Esophagus muscularis mucosa (tissue), 4 donors: Measurements from ENCODE around the gene ZDHHC22.

ENCODE experiments used
- CTCF ChIP-seq, 3 experiments: fragments of 200-600 bp in 2 of 3; fragments of 450-650 bp in 1 of 3; sonication (generic) in 2 of 3; IDR thresholded peaks; one replicate each; pipeline ENCODE4 v1.5.1; 2017 to 2019; ENCODE audit warnings: antibody characterized with exemption in 3 of 3, mild to moderate bottlenecking in 2 of 3, moderate library complexity in 1 of 3
- EP300 ChIP-seq: sonication (generic); formaldehyde crosslinking; IDR thresholded peaks from one replicate; pipeline ENCODE4 v1.6.1; 2017; ENCODE audit warnings: antibody characterized with exemption
- POLR2A ChIP-seq: fragments of 450-650 bp; IDR thresholded peaks from one replicate; pipeline ENCODE4 v1.6.1; 2017; ENCODE audit warnings: antibody characterized with exemption, moderate library complexity, mild to moderate bottlenecking, low read depth

DNA sequence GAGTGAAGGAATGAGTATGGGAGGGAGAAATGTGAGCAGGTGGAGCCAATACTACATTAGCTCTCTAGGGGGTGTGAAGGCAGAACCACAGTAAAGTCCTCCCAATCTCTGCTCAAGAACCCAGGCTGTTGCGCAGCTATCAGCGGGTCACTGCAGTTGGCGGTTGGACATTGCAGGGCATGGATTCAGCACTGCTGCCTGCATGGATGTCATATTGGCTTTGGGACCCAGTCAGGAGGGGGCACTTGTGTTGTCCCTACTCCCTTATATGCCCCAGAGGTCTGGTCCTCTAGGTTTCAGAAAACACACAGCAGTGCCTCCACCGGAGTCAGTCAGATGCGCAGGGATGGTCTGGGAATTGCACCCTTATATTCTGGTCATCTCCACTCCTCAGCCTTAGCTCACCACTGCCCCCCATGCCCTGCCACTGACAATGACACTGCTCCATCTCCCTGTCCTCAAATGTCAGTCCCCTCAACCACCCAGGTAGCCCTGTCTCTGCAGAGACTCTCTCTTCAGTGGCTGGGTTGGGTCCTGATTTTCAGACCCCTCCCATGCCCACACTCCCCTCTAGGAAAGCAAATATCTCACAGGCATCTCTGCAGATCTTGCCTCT, 9.6 kb downstream of the ZDHHC22 start:
- no peak for TF ChIP-seq EP300
- TF ChIP-seq CTCF (IDR thresholded peaks at IDR 0.05) = no peak
- TF ChIP-seq POLR2A = no peak
